MCF 10A (cell line): ENCODE results near the gene PRMT3. TPM values are rescaled to one million over a fixed set of nuclear protein-coding genes. Genes with fewer than 3 reads are reported as not detected.

Source experiments
- BruUV-seq: library from RNA; stranded (reverse); fragments of 400-500 nt; replicated peaks from 2 replicates; lab custom pipeline; 2021; lab: Mats Ljungman, UMichigan
- CTCF ChIA-PET: fragments of 300-600 bp; sonication (Branson Sonifier 250); formaldehyde crosslinking; extraction: SDS; loops from one replicate; lab custom pipeline; 2021; ENCODE audit warnings: antibody characterized with exemption, inconsistent platforms; lab: Yijun Ruan, JAX
- POLR2A ChIA-PET: fragments of 300-600, 350-650 bp; sonication (Branson Sonifier 250); formaldehyde crosslinking; extraction: SDS; loops from one replicate; lab custom pipeline; 2020; ENCODE audit warnings: antibody characterized with exemption, inconsistent platforms; lab: Yijun Ruan, JAX
- DNase-seq: peaks from one replicate; pipeline ENCODE4 v3.0.0-alpha.2; 2018; ENCODE audit not compliant: unreplicated experiment
- H3K27ac Mint-ChIP-seq: one replicate; pipeline ENCODE4 v1.8.0; 2022; ENCODE audit warnings: mild to moderate bottlenecking, low read depth, mixed read lengths; ENCODE audit not compliant: unreplicated experiment
- H3K27me3 Mint-ChIP-seq: one replicate; pipeline ENCODE4 v1.8.0; 2022; ENCODE audit warnings: mixed read lengths; ENCODE audit not compliant: insufficient read depth, unreplicated experiment
- H3K36me3 Mint-ChIP-seq: one replicate; pipeline ENCODE4 v1.8.0; 2022; ENCODE audit warnings: mild to moderate bottlenecking, moderate library complexity, mixed read lengths; ENCODE audit not compliant: insufficient read depth, unreplicated experiment
- H3K4me1 Mint-ChIP-seq: one replicate; pipeline ENCODE4 v1.8.0; 2022; ENCODE audit warnings: mixed read lengths; ENCODE audit not compliant: insufficient read depth, unreplicated experiment
- H3K4me3 Mint-ChIP-seq: one replicate; pipeline ENCODE4 v1.8.0; 2022; ENCODE audit warnings: mild to moderate bottlenecking, moderate library complexity, mixed read lengths; ENCODE audit not compliant: unreplicated experiment
- H3K9me3 Mint-ChIP-seq: one replicate; pipeline ENCODE4 v1.8.0; 2022; ENCODE audit warnings: mixed read lengths; ENCODE audit not compliant: unreplicated experiment
- intact Hi-C: fragments of 100-400 bp; cut with micrococcal nuclease; formaldehyde crosslinking; loops from 2 replicates; pipeline ENCODE4 v1.14.1; 2022
- total RNA-seq: library from RNA; stranded (reverse); gene quantifications from 2 replicates; pipeline ENCODE4 v1.2.3, GENCODE V29; 2022
- TF ChIP-seq, protein P1 (sequence below): fragments of 200-600 bp; IDR thresholded peaks from one replicate; pipeline ENCODE4 v1.8.0; 2022; ENCODE audit warnings: antibody characterized with exemption, mild to moderate bottlenecking; ENCODE audit not compliant: unreplicated experiment

Gene PRMT3
- total RNA-seq, 1 experiment from 2014 or later = 60.1 TPM

DNA sequence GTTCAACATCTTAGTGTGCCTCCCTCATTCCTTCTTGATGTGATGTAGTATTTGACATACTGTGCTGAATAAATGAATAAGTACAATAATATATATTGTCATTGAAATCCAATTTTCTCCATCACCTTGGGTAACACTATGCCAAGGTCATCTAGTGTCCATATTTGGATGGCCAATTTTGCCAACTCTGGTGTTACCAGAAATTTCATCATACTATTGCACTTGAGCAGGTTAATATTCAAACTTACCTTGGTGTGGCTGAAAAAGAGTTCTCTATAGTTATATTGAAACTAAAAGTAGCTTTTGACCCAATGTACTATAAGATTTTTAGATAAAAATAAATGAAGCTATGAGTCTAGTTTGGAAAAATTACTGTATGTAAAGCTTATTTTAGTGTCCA lies 113.7 kb downstream of the PRMT3 start:
- TF ChIP-seq, protein P1, sequence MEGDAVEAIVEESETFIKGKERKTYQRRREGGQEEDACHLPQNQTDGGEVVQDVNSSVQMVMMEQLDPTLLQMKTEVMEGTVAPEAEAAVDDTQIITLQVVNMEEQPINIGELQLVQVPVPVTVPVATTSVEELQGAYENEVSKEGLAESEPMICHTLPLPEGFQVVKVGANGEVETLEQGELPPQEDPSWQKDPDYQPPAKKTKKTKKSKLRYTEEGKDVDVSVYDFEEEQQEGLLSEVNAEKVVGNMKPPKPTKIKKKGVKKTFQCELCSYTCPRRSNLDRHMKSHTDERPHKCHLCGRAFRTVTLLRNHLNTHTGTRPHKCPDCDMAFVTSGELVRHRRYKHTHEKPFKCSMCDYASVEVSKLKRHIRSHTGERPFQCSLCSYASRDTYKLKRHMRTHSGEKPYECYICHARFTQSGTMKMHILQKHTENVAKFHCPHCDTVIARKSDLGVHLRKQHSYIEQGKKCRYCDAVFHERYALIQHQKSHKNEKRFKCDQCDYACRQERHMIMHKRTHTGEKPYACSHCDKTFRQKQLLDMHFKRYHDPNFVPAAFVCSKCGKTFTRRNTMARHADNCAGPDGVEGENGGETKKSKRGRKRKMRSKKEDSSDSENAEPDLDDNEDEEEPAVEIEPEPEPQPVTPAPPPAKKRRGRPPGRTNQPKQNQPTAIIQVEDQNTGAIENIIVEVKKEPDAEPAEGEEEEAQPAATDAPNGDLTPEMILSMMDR = no peak
- Mint-ChIP-seq H3K4me1 (peaks cover 12% of the 10 kb centered on the region), H3K36me3 (peaks cover 44% of the 10 kb centered on the region), H3K4me3 (no peak overlapping the region), H3K9me3 (no peaks in the 10 kb centered on the region), H3K27me3 (no peaks in the 10 kb centered on the region), H3K27ac (peak overlapping the region; percentile 83)
- DNase-seq = no peak
- intact Hi-C loops = no loop called here
- no TSS peak for BruUV-seq
- CTCF ChIA-PET = interaction anchor here (0.6 to 1.5 kb wide), 4 partner anchors 16 to 390 kb away, joined by 3 to 7 read pairs (median 5); no protein-coding TSS in a partner anchor
- POLR2A ChIA-PET = interaction anchor here (0.8 to 1.5 kb wide), 5 partner anchors 11 to 49 kb away, joined by 3 to 5 read pairs (median 3); no protein-coding TSS in a partner anchor

DNA sequence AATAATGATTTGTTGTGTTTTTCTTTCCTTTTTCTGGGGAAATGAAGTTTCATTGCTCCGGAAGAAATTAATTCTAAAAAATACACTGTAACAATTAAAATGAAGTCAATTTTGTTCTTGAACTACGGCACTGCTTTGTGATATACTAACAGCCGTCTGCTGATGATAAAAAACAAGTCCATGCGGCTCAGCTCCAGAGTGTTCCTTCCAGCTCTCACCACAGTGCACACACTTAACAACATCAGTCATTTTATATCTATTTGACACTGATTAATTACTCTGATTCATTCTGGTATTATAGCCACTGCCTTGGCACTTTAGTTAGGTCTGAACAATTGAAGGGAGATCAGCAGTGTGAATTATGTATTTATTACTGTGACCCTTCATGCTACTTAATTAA lies 114.5 kb downstream of the PRMT3 start:
- Mint-ChIP-seq H3K27ac (peak overlapping the region; percentile 83), H3K4me1 (peaks cover 12% of the 10 kb centered on the region), H3K27me3 (no peaks in the 10 kb centered on the region), H3K4me3 (no peak overlapping the region), H3K36me3 (peaks cover 40% of the 10 kb centered on the region), H3K9me3 (no peaks in the 10 kb centered on the region)
- ChIA-PET POLR2A (interaction anchor here (0.6 to 1.5 kb wide), 6 partner anchors 10 to 1798 kb away, joined by 3 to 5 read pairs (median 3); no protein-coding TSS in a partner anchor), CTCF (interaction anchor here (1.2 to 1.5 kb wide), 2 partner anchors 108 to 117 kb away, joined by 6 to 7 read pairs; no protein-coding TSS in a partner anchor)
- intact Hi-C loops = no loop called here
- TF ChIP-seq, protein P1 = no peak
- no TSS peak for BruUV-seq
- DNase-seq = no peak

DNA sequence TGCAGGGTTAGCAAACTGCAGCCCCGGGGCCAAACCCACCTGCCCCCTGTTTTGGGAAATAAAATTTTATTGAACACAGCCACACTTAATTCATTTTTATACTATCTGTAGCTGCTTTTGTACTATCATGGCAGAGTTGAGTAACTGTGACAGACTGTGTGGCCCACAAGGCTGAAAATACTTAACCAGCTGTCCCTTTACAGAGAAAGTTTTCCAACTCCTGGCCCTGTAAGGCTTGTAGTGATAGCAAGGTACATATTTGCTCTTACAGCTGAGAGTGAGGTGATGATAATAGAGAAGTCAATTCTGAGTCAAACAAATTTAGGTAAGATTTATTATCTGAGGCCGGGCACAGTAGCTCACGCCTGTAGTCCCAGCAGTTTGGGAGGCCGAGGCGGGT lies 124.5 kb downstream of the PRMT3 start:
- CTCF ChIA-PET = interaction anchor here (0.5 to 1.6 kb wide), 4 partner anchors 9 to 612 kb away, joined by 3 to 10 read pairs (median 4); no protein-coding TSS in a partner anchor
- H3K27ac Mint-ChIP-seq = no peak overlapping the region
- no peaks in the 10 kb centered on the region for H3K27me3 Mint-ChIP-seq
- H3K36me3 Mint-ChIP-seq = peaks cover 30% of the 10 kb centered on the region
- POLR2A ChIA-PET = interaction anchor here (0.9 to 1.0 kb wide), 3 partner anchors 10 to 108 kb away, joined by 3 to 4 read pairs (median 3); no protein-coding TSS in a partner anchor
- TF ChIP-seq, protein P1 = no peak
- intact Hi-C loops = no loop called here
- DNase-seq = no peak
- no peaks in the 10 kb centered on the region for H3K9me3 Mint-ChIP-seq
- BruUV-seq = no TSS peak
- H3K4me3 Mint-ChIP-seq = no peak overlapping the region
- H3K4me1 Mint-ChIP-seq = no peaks in the 10 kb centered on the region

DNA sequence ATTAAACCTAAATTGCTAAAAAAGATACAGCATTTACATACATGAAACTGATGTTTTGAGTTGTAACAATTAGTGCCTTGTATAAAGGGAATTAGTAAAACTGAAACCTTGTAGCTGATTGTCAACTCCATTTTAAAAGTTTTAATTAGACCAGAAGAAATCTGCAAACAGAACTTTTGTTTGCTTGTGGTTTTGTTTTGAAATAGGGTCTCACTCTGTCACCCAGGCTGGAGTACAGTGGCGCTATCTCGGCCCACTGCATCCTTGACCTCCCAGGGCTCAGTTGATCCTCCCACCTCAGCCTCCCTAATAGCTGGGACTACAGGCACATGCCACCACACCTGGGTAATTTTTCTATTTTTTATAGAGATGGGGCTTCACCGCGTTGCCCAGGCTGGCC lies 125.4 kb downstream of the PRMT3 start:
- no peak for DNase-seq
- Mint-ChIP-seq H3K36me3 (peaks cover 24% of the 10 kb centered on the region), H3K4me1 (no peaks in the 10 kb centered on the region), H3K27ac (no peak overlapping the region), H3K4me3 (no peak overlapping the region), H3K27me3 (no peaks in the 10 kb centered on the region), H3K9me3 (no peaks in the 10 kb centered on the region)
- ChIA-PET POLR2A (interaction anchor here (0.9 to 1.0 kb wide), 2 partner anchors 30 to 107 kb away, joined by 3 to 4 read pairs; no protein-coding TSS in a partner anchor), CTCF (interaction anchor here (0.8 to 1.6 kb wide), 3 partner anchors 11 to 97 kb away, joined by 3 to 10 read pairs (median 4); no protein-coding TSS in a partner anchor)
- intact Hi-C loops = no loop called here
- TF ChIP-seq, protein P1 = no peak
- BruUV-seq = no TSS peak
